SU-DHL-6 (cell line): ENCODE results near the gene CCR4.
"Not testable (repeated sequence)": the region's sequence is repeated elsewhere in the genome, so short reads cannot be mapped to it uniquely, and the experiment has no call there.

ENCODE experiments used
- H2AFZ ChIP-seq: fragments of 200-600 bp; sonication (generic); 2 replicates; pipeline ENCODE4 v1.6.1; 2014; ENCODE audit warnings: low read depth, mild to moderate bottlenecking, moderate library complexity, mixed read lengths, antibody characterized with exemption, low read length; ENCODE audit not compliant: severe bottlenecking
- H3F3A ChIP-seq: fragments of 200-600 bp; shearing (Covaris generic); 2 replicates; pipeline ENCODE4 v1.6.0; 2016; ENCODE audit warnings: antibody characterized with exemption, mild to moderate bottlenecking; ENCODE audit not compliant: insufficient read depth
- H3K27ac ChIP-seq: fragments of 200-600 bp; sonication (generic); 2 replicates; pipeline ENCODE4 v1.5.1; 2016; ENCODE audit warnings: low read depth, mild to moderate bottlenecking, low read length, moderate library complexity, mixed read lengths
- H3K27me3 ChIP-seq: fragments of 200-600 bp; sonication (generic), shearing (Covaris generic); 2 replicates; pipeline ENCODE4 v1.6.0; 2014; ENCODE audit warnings: mild to moderate bottlenecking, low read length
- H3K36me3 ChIP-seq: fragments of 200-600 bp; sonication (generic); 2 replicates; pipeline ENCODE4 v1.6.1; 2014; ENCODE audit warnings: mild to moderate bottlenecking, low read length, mixed read lengths
- H3K4me2 ChIP-seq: fragments of 300-600, 200-600 bp; shearing (Covaris generic), sonication (generic); 2 replicates; pipeline ENCODE4 v1.6.0; 2014; ENCODE audit warnings: low read length, low read depth, mild to moderate bottlenecking; ENCODE audit not compliant: poor library complexity, severe bottlenecking
- H3K4me3 ChIP-seq: fragments of 200-600 bp; sonication (generic); 2 replicates; pipeline ENCODE4 v1.5.1; 2014; ENCODE audit warnings: antibody characterized with exemption, low read length, mild to moderate bottlenecking, mixed read lengths; ENCODE audit not compliant: insufficient read depth, poor library complexity, severe bottlenecking
- H3K79me2 ChIP-seq: fragments of 200-600 bp; sonication (generic); 2 replicates; pipeline ENCODE4 v1.6.1; 2014; ENCODE audit warnings: mild to moderate bottlenecking, low read length, moderate library complexity; ENCODE audit not compliant: insufficient read depth
- H3K9ac ChIP-seq: fragments of 200-600 bp; sonication (generic); 2 replicates; pipeline ENCODE4 v1.7.0; 2014; ENCODE audit warnings: mild to moderate bottlenecking, low read length
- H3K9me2 ChIP-seq: fragments of 200-600 bp; sonication (generic); replicated peaks from 2 replicates; pipeline ENCODE4 v1.6.1; 2014; ENCODE audit warnings: low read length; ENCODE audit not compliant: insufficient read depth
- H3K9me3 ChIP-seq: fragments of 200-600 bp; sonication (generic); 2 replicates; pipeline ENCODE4 v1.6.1; 2014; ENCODE audit warnings: low read length, mixed read lengths; ENCODE audit not compliant: insufficient read depth
- H4K20me1 ChIP-seq: fragments of 200-600 bp; sonication (generic); 2 replicates; pipeline ENCODE4 v1.6.1; 2014; ENCODE audit warnings: low read depth, mild to moderate bottlenecking, antibody characterized with exemption, low read length, moderate library complexity, mixed read lengths
- EZH2phosphoT487 ChIP-seq: fragments of 200-600 bp; sonication (generic), shearing (Covaris generic); conservative IDR thresholded peaks from 2 replicates; pipeline ENCODE4 v1.6.1; 2018; ENCODE audit warnings: mild to moderate bottlenecking, antibody characterized with exemption, low read length, moderate library complexity, mixed read lengths
- TF ChIP-seq, protein P1 (sequence below): fragments of 200-600 bp; sonication (generic); IDR thresholded peaks from one replicate; pipeline ENCODE4 v1.5.1; 2017; ENCODE audit warnings: antibody characterized with exemption, mild to moderate bottlenecking, low read length, moderate library complexity; ENCODE audit not compliant: insufficient read depth, poor library complexity, severe bottlenecking

Gene CCR4

DNA sequence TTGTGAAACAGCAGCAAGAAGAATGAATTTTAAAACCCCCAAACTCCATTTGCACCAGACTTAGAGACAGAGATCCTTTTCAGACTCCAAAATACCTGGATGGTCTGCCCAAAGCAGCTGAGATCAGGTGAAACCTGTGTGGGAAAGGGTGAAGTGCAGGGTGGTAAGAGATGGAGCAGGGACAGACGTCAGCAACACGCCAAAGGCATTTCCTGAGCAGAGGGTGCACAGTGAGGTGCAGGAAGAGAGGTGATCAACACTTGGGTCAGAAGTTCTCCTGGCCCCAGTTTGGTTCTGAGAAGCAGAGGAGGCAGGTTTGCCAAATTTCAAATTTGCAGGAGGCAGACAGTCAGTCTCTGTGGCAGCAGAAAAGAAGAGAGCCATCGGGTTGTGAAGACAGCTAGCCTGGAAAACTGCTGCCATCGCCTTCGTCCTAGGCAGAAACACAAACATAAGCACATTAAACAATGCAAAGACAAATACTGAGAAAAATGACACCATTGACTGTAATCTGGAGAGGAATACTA is 9.8 kb downstream of the CCR4 start:
- Histone ChIP-seq H3K79me2 (no peaks in the 10 kb centered on the region), H4K20me1 (no peaks in the 10 kb centered on the region), H3K4me3 (no peak overlapping the region), H3K9me2 (no peaks in the 10 kb centered on the region), H3K27me3 (no peaks in the 10 kb centered on the region), H3K9me3 (peaks cover 14% of the 10 kb centered on the region; the same call in 1 of the 2 replicates), H3K9ac (no peak overlapping the region), H3K27ac (no peak overlapping the region), H3K4me2 (no peak overlapping the region), H3F3A (no peaks in the 10 kb centered on the region), H2AFZ (no peak overlapping the region), H3K36me3 (no peaks in the 10 kb centered on the region)
- no peak for TF ChIP-seq EZH2phosphoT487
- TF ChIP-seq, protein P1, sequence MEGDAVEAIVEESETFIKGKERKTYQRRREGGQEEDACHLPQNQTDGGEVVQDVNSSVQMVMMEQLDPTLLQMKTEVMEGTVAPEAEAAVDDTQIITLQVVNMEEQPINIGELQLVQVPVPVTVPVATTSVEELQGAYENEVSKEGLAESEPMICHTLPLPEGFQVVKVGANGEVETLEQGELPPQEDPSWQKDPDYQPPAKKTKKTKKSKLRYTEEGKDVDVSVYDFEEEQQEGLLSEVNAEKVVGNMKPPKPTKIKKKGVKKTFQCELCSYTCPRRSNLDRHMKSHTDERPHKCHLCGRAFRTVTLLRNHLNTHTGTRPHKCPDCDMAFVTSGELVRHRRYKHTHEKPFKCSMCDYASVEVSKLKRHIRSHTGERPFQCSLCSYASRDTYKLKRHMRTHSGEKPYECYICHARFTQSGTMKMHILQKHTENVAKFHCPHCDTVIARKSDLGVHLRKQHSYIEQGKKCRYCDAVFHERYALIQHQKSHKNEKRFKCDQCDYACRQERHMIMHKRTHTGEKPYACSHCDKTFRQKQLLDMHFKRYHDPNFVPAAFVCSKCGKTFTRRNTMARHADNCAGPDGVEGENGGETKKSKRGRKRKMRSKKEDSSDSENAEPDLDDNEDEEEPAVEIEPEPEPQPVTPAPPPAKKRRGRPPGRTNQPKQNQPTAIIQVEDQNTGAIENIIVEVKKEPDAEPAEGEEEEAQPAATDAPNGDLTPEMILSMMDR = no peak

DNA sequence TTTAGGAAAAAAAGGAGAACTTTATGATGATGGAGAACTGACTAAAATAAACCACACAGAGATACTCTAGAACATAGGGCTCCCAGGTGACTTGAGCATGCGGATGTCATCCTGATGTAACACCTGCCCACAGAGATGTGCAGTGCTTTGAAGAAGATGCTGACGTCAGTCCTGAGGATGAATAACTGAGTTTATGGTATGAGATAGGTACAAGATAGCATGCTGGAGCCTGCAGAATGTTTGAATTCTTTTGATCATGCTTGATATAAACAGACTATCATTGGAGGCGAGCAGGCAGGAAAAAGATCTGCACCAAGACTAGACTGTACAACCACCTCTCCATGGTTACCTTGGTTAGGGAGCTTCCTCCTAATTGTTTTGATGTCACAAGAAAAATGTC is 12.4 kb downstream of the CCR4 start:
- Histone ChIP-seq H3K9me3 (peaks cover 21% of the 10 kb centered on the region; the same call in 1 of the 2 replicates), H3F3A (no peaks in the 10 kb centered on the region), H3K36me3 (no peaks in the 10 kb centered on the region), H4K20me1 (no peaks in the 10 kb centered on the region), H3K79me2 (no peaks in the 10 kb centered on the region), H3K9ac (no peak overlapping the region), H3K27ac (no peak overlapping the region), H2AFZ (no peak overlapping the region), H3K9me2 (no peaks in the 10 kb centered on the region), H3K27me3 (no peaks in the 10 kb centered on the region), H3K4me2 (no peak overlapping the region), H3K4me3 (no peak overlapping the region)
- TF ChIP-seq, protein P1 = no peak
- no peak for TF ChIP-seq EZH2phosphoT487

DNA sequence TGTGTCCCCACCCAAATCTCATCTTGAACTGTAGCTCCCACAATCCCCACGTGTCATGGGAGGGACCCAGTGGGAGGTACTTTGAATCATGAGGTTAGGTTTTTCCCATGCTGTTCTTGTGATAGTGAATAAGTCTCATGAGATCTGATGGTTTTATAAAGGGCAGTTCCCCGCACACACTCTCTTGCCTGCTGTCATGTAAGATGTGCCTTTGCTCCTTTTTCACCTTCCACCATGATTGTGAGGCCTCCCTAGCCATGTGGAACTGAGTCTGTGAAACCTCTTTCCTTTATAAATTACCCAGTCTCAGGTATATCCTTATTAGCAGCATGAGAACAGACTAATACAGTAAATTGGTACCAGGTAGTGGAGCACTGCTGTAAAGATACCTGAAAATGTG is 13.3 kb downstream of the CCR4 start:
- not testable (repeated sequence) for H2AFZ ChIP-seq, H4K20me1 ChIP-seq, H3K27ac ChIP-seq, H3K27me3 ChIP-seq, H3K9ac ChIP-seq, H3F3A ChIP-seq, H3K36me3 ChIP-seq, H3K79me2 ChIP-seq, H3K9me2 ChIP-seq, H3K4me2 ChIP-seq, H3K4me3 ChIP-seq
- peaks cover 21% of the 10 kb centered on the region; the same call in 1 of the 2 replicates for H3K9me3 ChIP-seq

DNA sequence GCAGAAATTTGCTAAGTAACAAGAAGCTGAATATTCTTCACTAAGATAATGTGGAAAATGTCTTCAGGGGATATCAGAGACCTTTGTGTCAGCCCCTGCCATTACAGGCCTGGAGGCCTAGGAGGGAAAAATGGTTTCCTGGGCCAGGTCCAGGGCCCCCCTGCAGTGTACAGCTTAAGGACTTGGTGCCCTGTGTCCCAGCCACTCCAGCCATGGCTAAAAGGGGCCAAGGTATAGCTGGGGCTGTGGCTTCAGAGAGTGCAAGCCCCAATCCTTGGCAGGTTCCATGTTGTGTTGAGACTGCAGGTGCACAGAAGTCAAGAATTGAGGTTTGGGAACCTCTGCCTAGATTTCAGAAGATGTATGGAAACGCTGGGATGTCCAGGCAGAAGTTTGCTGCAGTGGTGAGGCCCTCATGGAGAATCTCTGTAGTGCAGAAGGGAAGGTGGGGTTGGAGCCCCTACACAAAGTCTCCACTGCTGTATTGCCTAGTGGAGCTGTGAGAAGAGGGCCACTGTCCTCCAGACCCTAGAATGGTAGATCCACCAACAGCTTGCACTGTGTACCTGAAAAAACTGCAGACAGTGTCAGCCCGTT is 14.3 kb downstream of the CCR4 start:
- not testable (repeated sequence) for H3K4me3 ChIP-seq, H3K9me2 ChIP-seq

DNA sequence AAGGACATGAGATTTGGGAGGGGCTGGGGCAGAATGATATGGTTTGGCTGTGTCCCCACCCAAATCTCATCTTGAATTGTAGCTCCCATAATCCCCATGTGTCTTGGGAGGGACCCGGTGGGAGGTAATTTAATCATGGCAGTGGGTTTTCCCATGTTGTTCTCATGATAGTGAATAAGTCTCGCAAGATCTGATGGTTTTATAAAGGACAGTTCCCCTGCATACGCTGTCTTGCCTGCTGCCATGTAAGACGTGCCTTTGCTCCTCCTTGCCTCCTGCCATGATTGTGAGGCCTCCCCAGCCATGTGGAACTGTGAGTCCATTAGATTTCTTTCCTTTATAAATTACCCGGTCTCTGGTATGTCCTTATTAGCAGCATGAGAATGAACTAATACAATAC is 15.2 kb downstream of the CCR4 start:
- not testable (repeated sequence) for H4K20me1 ChIP-seq, H3K4me3 ChIP-seq, H3K27me3 ChIP-seq, H3K79me2 ChIP-seq, H3K4me2 ChIP-seq, H3K36me3 ChIP-seq, H3K27ac ChIP-seq, H3F3A ChIP-seq, H3K9ac ChIP-seq, H2AFZ ChIP-seq, H3K9me2 ChIP-seq
- H3K9me3 ChIP-seq = peaks cover 21% of the 10 kb centered on the region; the same call in 1 of the 2 replicates

More for the DNA sequence above, 14.3 kb downstream of the CCR4 start:
- not testable (repeated sequence) for H3F3A ChIP-seq, H3K36me3 ChIP-seq, H2AFZ ChIP-seq, H3K9ac ChIP-seq, H3K4me2 ChIP-seq, H4K20me1 ChIP-seq, H3K79me2 ChIP-seq, H3K27ac ChIP-seq, H3K27me3 ChIP-seq
- peaks cover 21% of the 10 kb centered on the region; the same call in 1 of the 2 replicates for H3K9me3 ChIP-seq
